GM19467 (cell line): Measurements from ENCODE around the gene HOXD4.

ENCODE experiments used
- ATAC-seq: cut with Tn5 transposase; IDR thresholded peaks from one replicate; pipeline ENCODE4 v1.9.1; 2021; ENCODE audit warnings: mild to moderate bottlenecking, moderate library complexity; ENCODE audit not compliant: unreplicated experiment

HOXD4 gene

DNA sequence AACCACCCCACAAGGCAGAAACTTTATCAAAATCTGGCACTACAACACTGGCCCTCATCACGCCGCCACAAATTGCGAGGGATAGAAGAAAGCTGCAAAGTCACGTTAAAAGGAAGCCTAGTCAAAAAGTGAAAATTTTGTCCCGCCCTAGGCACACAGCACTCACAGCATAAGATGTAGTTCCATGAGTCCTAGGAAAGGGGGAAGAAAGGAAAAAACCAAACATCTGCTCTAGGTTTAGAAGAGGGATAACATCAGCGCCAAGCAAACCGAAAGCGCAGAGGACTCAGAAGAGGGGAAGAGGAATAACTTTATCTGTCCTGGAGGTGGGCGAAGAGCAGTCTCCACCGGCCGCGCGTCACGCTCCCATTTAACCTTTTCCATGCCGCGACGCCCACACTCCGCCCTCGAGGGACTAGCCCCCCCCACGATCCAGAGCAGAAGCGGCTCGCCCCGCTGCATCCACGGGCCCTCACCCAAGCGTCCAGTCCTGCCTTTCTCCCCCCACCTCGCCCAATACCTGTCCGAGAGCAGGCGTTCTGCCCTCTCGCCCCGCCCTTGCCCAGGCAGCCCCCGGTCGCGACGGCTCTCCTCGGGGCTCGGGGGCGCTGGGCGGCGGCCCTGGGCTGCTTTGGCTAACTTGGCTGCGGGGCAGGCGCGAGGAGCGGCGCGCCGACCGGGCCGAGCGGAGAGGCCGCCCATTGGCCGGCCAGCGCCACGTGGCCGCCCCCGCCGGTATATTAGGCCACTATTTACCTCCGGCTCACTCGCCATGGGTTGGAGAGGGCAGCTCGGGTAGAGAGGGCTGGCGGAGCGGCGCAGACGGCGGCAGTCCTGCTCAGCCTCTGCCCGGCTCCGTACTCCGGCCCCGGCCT lies 36.8 kb downstream of the HOXD4 start, which contains the start of gene HOXD1:
Gene HOXD1 (plus strand): TSS at position 770 of the 875 bp plus-strand sequence. CDS start 134 bp downstream, outside the sequence.
- ATAC-seq: no peak

GRCh38 chr2:176188774-176189680 lies 37.7 kb downstream of the HOXD4 start:
- ATAC-seq: no peak

GRCh38 chr2:176189681-176190641 lies 38.6 kb downstream of the HOXD4 start:
- no peak for ATAC-seq

- no peak for ATAC-seq
Observed at GRCh38 chr2:176192351-176192750, 41.0 kb downstream of the HOXD4 start.

- ATAC-seq: no peak
Observed at GRCh38 chr2:176193048-176193447, 41.7 kb downstream of the HOXD4 start.

- no peak for ATAC-seq
Observed at GRCh38 chr2:176199902-176200301, 48.6 kb downstream of the HOXD4 start.

GRCh38 chr2:176200971-176201370 lies 49.6 kb downstream of the HOXD4 start:
- ATAC-seq: no peak

- no peak for ATAC-seq
Observed at GRCh38 chr2:176202491-176202890, 51.1 kb downstream of the HOXD4 start.
